Epidermal melanocyte (primary cell): ENCODE measurements around the gene DOCK1.

Experiments
- DNase-seq: peaks from one replicate; pipeline ENCODE4 v3.0.0; 2011; ENCODE audit warnings: low spot score; ENCODE audit not compliant: insufficient read length

The DOCK1 gene

GRCh38 chr10:126950401-126951105 is 45.3 kb downstream of the DOCK1 start:
- no peak for DNase-seq

- no peak for DNase-seq
These were observed 48.7 kb downstream of the DOCK1 start for GRCh38 chr10:126953886-126954285.

- DNase-seq, result no peak
These were observed 50.2 kb downstream of the DOCK1 start for GRCh38 chr10:126955396-126955795.

- DNase-seq, result no peak
These were observed 50.9 kb downstream of the DOCK1 start for GRCh38 chr10:126955934-126956711.

GRCh38 chr10:126956712-126957108 is 51.5 kb downstream of the DOCK1 start:
- no peak for DNase-seq

- no peak for DNase-seq
These were observed 51.9 kb downstream of the DOCK1 start for GRCh38 chr10:126957111-126957510.

GRCh38 chr10:126959431-126959830 is 54.2 kb downstream of the DOCK1 start:
- no peak for DNase-seq

GRCh38 chr10:126959906-126960685 is 54.9 kb downstream of the DOCK1 start:
- DNase-seq, result no peak

GRCh38 chr10:126963354-126963753 is 58.1 kb downstream of the DOCK1 start:
- no peak for DNase-seq

- no peak for DNase-seq
These were observed 59.0 kb downstream of the DOCK1 start for GRCh38 chr10:126964190-126964589.

GRCh38 chr10:126966938-126967337 is 61.7 kb downstream of the DOCK1 start:
- no peak for DNase-seq

- DNase-seq, result no peak
These were observed 64.1 kb downstream of the DOCK1 start for GRCh38 chr10:126969310-126969709.

- peak; percentile 76 for DNase-seq
These were observed 67.6 kb downstream of the DOCK1 start for GRCh38 chr10:126972635-126973414.

- no peak for DNase-seq
These were observed 70.0 kb downstream of the DOCK1 start for GRCh38 chr10:126975221-126975620.

GRCh38 chr10:126977216-126977615 is 72.0 kb downstream of the DOCK1 start:
- DNase-seq, result no peak

GRCh38 chr10:126979311-126979710 is 74.1 kb downstream of the DOCK1 start:
- DNase-seq, result no peak

- DNase-seq, result no peak
These were observed 88.0 kb downstream of the DOCK1 start for GRCh38 chr10:126993208-126993607.

GRCh38 chr10:126997801-126998590 is 92.8 kb downstream of the DOCK1 start:
- DNase-seq, result no peak

- DNase-seq, result no peak
These were observed 95.4 kb downstream of the DOCK1 start for GRCh38 chr10:127000598-127000997.

- DNase-seq, result no peak
These were observed 97.9 kb downstream of the DOCK1 start for GRCh38 chr10:127003032-127003685.
